ENCODE measurements around the gene RHCG.
"Not testable (repeated sequence)": the region's sequence is repeated elsewhere in the genome, so short reads cannot be mapped to it uniquely, and the experiment has no call there.

RHCG gene

GRCh38 chr15:89479173-89479572 lies 17.2 kb downstream of the RHCG start:
- in situ Hi-C loops (cut with MboI; ENCODE audit: low sequenced_read_pairs): no loop called here

- in situ Hi-C loops (cut with MboI; ENCODE audit: low sequenced_read_pairs): no loop called here
These were observed 18.8 kb downstream of the RHCG start for GRCh38 chr15:89477411-89478242.

- in situ Hi-C loops (cut with MboI; ENCODE audit: low sequenced_read_pairs): no loop called here
These were observed 20.7 kb downstream of the RHCG start for GRCh38 chr15:89475661-89476060.

GRCh38 chr15:89472785-89473256 lies 23.6 kb downstream of the RHCG start:
- in situ Hi-C loops (cut with MboI; ENCODE audit: low sequenced_read_pairs): no loop called here

- in situ Hi-C loops (cut with MboI; ENCODE audit: low sequenced_read_pairs): no loop called here
These were observed 26.8 kb downstream of the RHCG start for GRCh38 chr15:89469426-89470096.

- in situ Hi-C loops (cut with MboI; ENCODE audit: low sequenced_read_pairs): not testable (repeated sequence)
These were observed 27.6 kb downstream of the RHCG start for GRCh38 chr15:89468813-89469212.

- in situ Hi-C loops (cut with MboI; ENCODE audit: low sequenced_read_pairs): no loop called here
These were observed 33.3 kb downstream of the RHCG start for GRCh38 chr15:89463113-89463512.

- in situ Hi-C loops (cut with MboI; ENCODE audit: low sequenced_read_pairs): no loop called here
These were observed 34.0 kb downstream of the RHCG start for GRCh38 chr15:89462198-89462912.

GRCh38 chr15:89461386-89461785 lies 35.0 kb downstream of the RHCG start:
- in situ Hi-C loops (cut with MboI; ENCODE audit: low sequenced_read_pairs): no loop called here

GRCh38 chr15:89460048-89460447 lies 36.3 kb downstream of the RHCG start:
- in situ Hi-C loops (cut with MboI; ENCODE audit: low sequenced_read_pairs): no loop called here

- in situ Hi-C loops (cut with MboI; ENCODE audit: low sequenced_read_pairs): no loop called here
These were observed 36.9 kb downstream of the RHCG start for GRCh38 chr15:89459271-89460038.

GRCh38 chr15:89458440-89458839 lies 37.9 kb downstream of the RHCG start:
- in situ Hi-C loops (cut with MboI; ENCODE audit: low sequenced_read_pairs): no loop called here

GRCh38 chr15:89457086-89457485 lies 39.3 kb downstream of the RHCG start:
- in situ Hi-C loops (cut with MboI; ENCODE audit: low sequenced_read_pairs): no loop called here

- in situ Hi-C loops (cut with MboI; ENCODE audit: low sequenced_read_pairs): no loop called here
These were observed 40.8 kb downstream of the RHCG start for GRCh38 chr15:89455535-89455934.

- in situ Hi-C loops (cut with MboI; ENCODE audit: low sequenced_read_pairs): no loop called here
These were observed 44.0 kb downstream of the RHCG start for GRCh38 chr15:89452330-89452836.

- in situ Hi-C loops (cut with MboI; ENCODE audit: low sequenced_read_pairs): no loop called here
These were observed 44.5 kb downstream of the RHCG start for GRCh38 chr15:89451846-89452245.

GRCh38 chr15:89450076-89451006 lies 46.0 kb downstream of the RHCG start:
- in situ Hi-C loops (cut with MboI; ENCODE audit: low sequenced_read_pairs): no loop called here

GRCh38 chr15:89448825-89449224 lies 47.6 kb downstream of the RHCG start:
- in situ Hi-C loops (cut with MboI; ENCODE audit: low sequenced_read_pairs): no loop called here

GRCh38 chr15:89447676-89448075 lies 48.7 kb downstream of the RHCG start:
- in situ Hi-C loops (cut with MboI; ENCODE audit: low sequenced_read_pairs): no loop called here
